Uterus (tissue), 4 donors: ENCODE measurements around the gene PPP6R2. TPM values are rescaled to one million over a fixed set of nuclear protein-coding genes. Genes with fewer than 3 reads are reported as not detected.
A peak's percentile ranks its signal among the peaks of the same experiment; 100 is the strongest.

Source experiments
- DNase-seq, 2 donors: peaks; one replicate each; pipeline ENCODE4 v3.0.0-alpha.2; 2019 to 2020
- H3K27ac ChIP-seq, 2 donors: fragments of 200-600 bp; sonication (generic); 1 replicate in 1 of 2; 2 replicates in 1 of 2; pipeline ENCODE4 v1.5.1; 2016 to 2018
- H3K27me3 ChIP-seq, 2 donors: fragments of 200-600 bp; sonication (generic); one replicate each; pipeline ENCODE4 v1.5.1; 2018 to 2019; ENCODE audit warnings: control low read depth in 1 of 2
- H3K36me3 ChIP-seq, 2 donors: fragments of 200-600 bp; sonication (generic); one replicate each; pipeline ENCODE4 v1.5.1; 2019; ENCODE audit warnings: control low read depth in 1 of 2
- H3K4me1 ChIP-seq, 2 donors: fragments of 200-600 bp; sonication (generic); one replicate each; pipeline ENCODE4 v1.5.1; 2018 to 2019; ENCODE audit warnings: control low read depth in 1 of 2
- H3K4me3 ChIP-seq, 2 donors: fragments of 200-600 bp; sonication (generic); 1 replicate in 1 of 2; 2 replicates in 1 of 2; pipeline ENCODE4 v1.5.1; 2018 to 2019; ENCODE audit warnings: mild to moderate bottlenecking in 1 of 2
- H3K9me3 ChIP-seq, 2 donors: fragments of 200-600 bp; sonication (generic); one replicate each; pipeline ENCODE4 v1.5.1; 2019; ENCODE audit warnings: control low read depth in 1 of 2
- CTCF ChIP-seq, 4 experiments: fragments of 200-600 bp in 2 of 4; fragments of 450-650 bp in 2 of 4; sonication (generic) in 2 of 4; IDR thresholded peaks; one replicate each; pipeline ENCODE4 v1.5.1; 2016 to 2019; ENCODE audit warnings: antibody characterized with exemption in 4 of 4, mild to moderate bottlenecking in 2 of 4, moderate library complexity in 1 of 4
- POLR2A ChIP-seq, 2 donors: fragments of 450-650 bp; IDR thresholded peaks; one replicate each; pipeline ENCODE4 v1.6.1; 2016; ENCODE audit warnings: antibody characterized with exemption in 2 of 2, mild to moderate bottlenecking in 1 of 2, moderate library complexity in 1 of 2
- intact Hi-C: fragments of 100-400 bp; cut with DNase I; formaldehyde crosslinking; loops from one replicate; pipeline ENCODE4 v1.15.1; 2023; ENCODE audit warnings: low total_unique reads
- total RNA-seq, 4 donors: library from RNA; depleted of rRNA in 3 of 4; stranded (reverse); fragments of >200 nt in 3 of 4; gene quantifications; one replicate each; pipeline versions ENCODE4 v1.1.0 to v1.2.4, GENCODE V29; 2014 to 2023
- donor health status: DM: yes; HTN: yes; CAD: no.

PPP6R2 gene
- total RNA-seq, 4 donors from 2014 or later = 42.4 to 73.1 (median 47.2) TPM

- no peak for DNase-seq
- Histone ChIP-seq H3K4me1 (no peaks in the 10 kb centered on the region), H3K4me3 (peak overlapping the region; percentile 73 to 91), H3K27me3 (no peaks in the 10 kb centered on the region), H3K36me3 (no peaks in the 10 kb centered on the region), H3K27ac (peak overlapping the region; percentile 88 to 96), H3K9me3 (no peaks in the 10 kb centered on the region)
- intact Hi-C loops = loop anchor here (5.0 kb wide), 1 partner anchor 91 kb away; the partner anchor contains the start of gene HDAC10
- TF ChIP-seq CTCF (IDR thresholded peaks at IDR 0.05) (no peak), POLR2A (IDR thresholded peaks at IDR 0.05) (no peak)
These were observed 411 bp downstream of the PPP6R2 start for GRCh38 chr22:50343541-50343935.

GRCh38 chr22:50346470-50346869 is 3.3 kb downstream of the PPP6R2 start:
- H3K27me3 ChIP-seq = no peaks in the 10 kb centered on the region
- H3K9me3 ChIP-seq = no peaks in the 10 kb centered on the region
- DNase-seq = no peak
- H3K27ac ChIP-seq = no peak overlapping the region
- TF ChIP-seq CTCF (IDR thresholded peaks at IDR 0.05) (no peak), POLR2A (IDR thresholded peaks at IDR 0.05) (no peak)
- no peaks in the 10 kb centered on the region for H3K36me3 ChIP-seq
- no peaks in the 10 kb centered on the region for H3K4me1 ChIP-seq
- H3K4me3 ChIP-seq = no peak overlapping the region
- intact Hi-C loops = no loop called here

GRCh38 chr22:50347157-50347556 is 4.0 kb downstream of the PPP6R2 start:
- Histone ChIP-seq H3K9me3 (no peaks in the 10 kb centered on the region), H3K4me3 (no peak overlapping the region), H3K27ac (no peak overlapping the region), H3K36me3 (no peaks in the 10 kb centered on the region), H3K4me1 (no peaks in the 10 kb centered on the region), H3K27me3 (no peaks in the 10 kb centered on the region)
- TF ChIP-seq CTCF (IDR thresholded peaks at IDR 0.05) (no peak), POLR2A (IDR thresholded peaks at IDR 0.05) (no peak)
- intact Hi-C loops = no loop called here
- no peak for DNase-seq

- TF ChIP-seq CTCF (IDR thresholded peaks at IDR 0.05) = no peak
- no peak for TF ChIP-seq POLR2A (IDR thresholded peaks at IDR 0.05)
- intact Hi-C loops = no loop called here
- H3K4me1 ChIP-seq = no peaks in the 10 kb centered on the region
- no peak overlapping the region for H3K4me3 ChIP-seq
- H3K36me3 ChIP-seq = no peaks in the 10 kb centered on the region
- no peak for DNase-seq
- no peaks in the 10 kb centered on the region for H3K9me3 ChIP-seq
- no peaks in the 10 kb centered on the region for H3K27me3 ChIP-seq
- no peak overlapping the region for H3K27ac ChIP-seq
These were observed 4.9 kb downstream of the PPP6R2 start for GRCh38 chr22:50348058-50348457.

GRCh38 chr22:50356186-50356585 is 13.1 kb downstream of the PPP6R2 start:
- Histone ChIP-seq H3K4me3 (no peak overlapping the region), H3K27ac (no peak overlapping the region), H3K27me3 (no peaks in the 10 kb centered on the region), H3K9me3 (no peaks in the 10 kb centered on the region), H3K36me3 (no peaks in the 10 kb centered on the region), H3K4me1 (no peaks in the 10 kb centered on the region)
- no peak for TF ChIP-seq CTCF (IDR thresholded peaks at IDR 0.05)
- TF ChIP-seq POLR2A (IDR thresholded peaks at IDR 0.05) = no peak
- DNase-seq = no peak
- intact Hi-C loops = no loop called here
